Muscle layer of duodenum (tissue), 2 donors: ENCODE data around the gene EPHA10.
A peak's percentile ranks its signal among the peaks of the same experiment; 100 is the strongest.

Experiments
- H3K27ac ChIP-seq: one replicate; pipeline ENCODE4 v1.7.0; 2013; ENCODE audit warnings: mild to moderate bottlenecking, low read length
- H3K27me3 ChIP-seq: one replicate; pipeline ENCODE4 v1.7.0; 2013; ENCODE audit warnings: low read depth, mild to moderate bottlenecking, control low read depth, low read length
- H3K36me3 ChIP-seq, 2 donors: one replicate each; pipeline ENCODE4 v1.7.0; 2013; ENCODE audit warnings: low read length in 2 of 2, control low read depth in 1 of 2, mild to moderate bottlenecking in 1 of 2; ENCODE audit not compliant: insufficient read depth in 2 of 2, control insufficient read depth in 1 of 2
- H3K4me1 ChIP-seq, 2 donors: one replicate each; pipeline ENCODE4 v1.7.0; 2013; ENCODE audit warnings: low read length in 2 of 2, mild to moderate bottlenecking in 2 of 2, control low read depth in 1 of 2, moderate library complexity in 1 of 2; ENCODE audit not compliant: insufficient read depth in 2 of 2, control insufficient read depth in 1 of 2
- H3K4me3 ChIP-seq, 2 donors: one replicate each; pipeline ENCODE4 v1.7.0; 2013; ENCODE audit warnings: low read length in 2 of 2, low read depth in 1 of 2, mild to moderate bottlenecking in 1 of 2
- H3K9me3 ChIP-seq, 2 donors: one replicate each; pipeline ENCODE4 v1.7.0; 2013; ENCODE audit warnings: low read length in 2 of 2, control low read depth in 1 of 2, mild to moderate bottlenecking in 1 of 2; ENCODE audit not compliant: control insufficient read depth in 1 of 2
- donor health status: healthy.

EPHA10 gene

GRCh38 chr1:37677808-37678207 is 87.1 kb downstream of the EPHA10 start:
- Histone ChIP-seq H3K27me3 (no peaks in the 10 kb centered on the region), H3K9me3 (no peaks in the 10 kb centered on the region), H3K36me3 (peaks cover 0 to 3% of the 10 kb centered on the region in 2 donors), H3K27ac (no peak overlapping the region), H3K4me3 (no peak overlapping the region), H3K4me1 (peaks cover 0 to 6% of the 10 kb centered on the region in 2 donors)

- Histone ChIP-seq H3K9me3 (no peaks in the 10 kb centered on the region), H3K27me3 (no peaks in the 10 kb centered on the region), H3K36me3 (no peaks in the 10 kb centered on the region), H3K4me1 (peaks cover 0 to 6% of the 10 kb centered on the region in 2 donors), H3K4me3 (no peak overlapping the region), H3K27ac (no peak overlapping the region)
These were observed 87.8 kb downstream of the EPHA10 start for GRCh38 chr1:37677143-37677439.

GRCh38 chr1:37676281-37677142 is 88.4 kb downstream of the EPHA10 start:
- Histone ChIP-seq H3K27ac (peak overlapping the region; percentile 64), H3K36me3 (no peaks in the 10 kb centered on the region), H3K4me1 (peaks cover 0 to 6% of the 10 kb centered on the region in 2 donors), H3K4me3 (no peak overlapping the region), H3K9me3 (no peaks in the 10 kb centered on the region), H3K27me3 (no peaks in the 10 kb centered on the region)

GRCh38 chr1:37673920-37674319 is 91.0 kb downstream of the EPHA10 start:
- H3K4me1 ChIP-seq = peaks cover 0 to 6% of the 10 kb centered on the region in 2 donors
- no peak overlapping the region for H3K27ac ChIP-seq
- H3K4me3 ChIP-seq = no peak overlapping the region
- peaks cover 4% of the 10 kb centered on the region for H3K27me3 ChIP-seq
- no peaks in the 10 kb centered on the region for H3K9me3 ChIP-seq
- no peaks in the 10 kb centered on the region for H3K36me3 ChIP-seq

- H3K4me1 ChIP-seq = peaks cover 0 to 6% of the 10 kb centered on the region in 2 donors
- no peak overlapping the region for H3K4me3 ChIP-seq
- no peaks in the 10 kb centered on the region for H3K9me3 ChIP-seq
These were observed 92.6 kb downstream of the EPHA10 start for GRCh38 chr1:37672136-37672870.

GRCh38 chr1:37671261-37671660 is 93.7 kb downstream of the EPHA10 start:
- Histone ChIP-seq H3K27me3 (peaks cover 4% of the 10 kb centered on the region), H3K4me1 (peaks cover 0 to 9% of the 10 kb centered on the region in 2 donors), H3K4me3 (no peak overlapping the region), H3K9me3 (no peaks in the 10 kb centered on the region), H3K27ac (no peak overlapping the region), H3K36me3 (no peaks in the 10 kb centered on the region)

More at GRCh38 chr1:37672136-37672870, 92.6 kb downstream of the EPHA10 start:
- Histone ChIP-seq H3K27ac (no peak overlapping the region), H3K27me3 (peaks cover 4% of the 10 kb centered on the region), H3K36me3 (no peaks in the 10 kb centered on the region)

- H3K4me3 ChIP-seq = no peak overlapping the region
- no peak overlapping the region for H3K27ac ChIP-seq
- H3K4me1 ChIP-seq = peaks cover 0 to 9% of the 10 kb centered on the region in 2 donors
- H3K27me3 ChIP-seq = peaks cover 4% of the 10 kb centered on the region
- no peaks in the 10 kb centered on the region for H3K9me3 ChIP-seq
- no peaks in the 10 kb centered on the region for H3K36me3 ChIP-seq
These were observed 94.8 kb downstream of the EPHA10 start for GRCh38 chr1:37670133-37670532.

- Histone ChIP-seq H3K4me3 (no peak overlapping the region), H3K9me3 (no peaks in the 10 kb centered on the region), H3K4me1 (peaks cover 0 to 9% of the 10 kb centered on the region in 2 donors), H3K36me3 (no peaks in the 10 kb centered on the region), H3K27me3 (peaks cover 4% of the 10 kb centered on the region), H3K27ac (no peak overlapping the region)
These were observed 97.8 kb downstream of the EPHA10 start for GRCh38 chr1:37667023-37667671.

- Histone ChIP-seq H3K4me1 (peaks cover 0 to 9% of the 10 kb centered on the region in 2 donors), H3K27me3 (peaks cover 4% of the 10 kb centered on the region), H3K4me3 (no peak overlapping the region), H3K36me3 (no peaks in the 10 kb centered on the region), H3K27ac (no peak overlapping the region), H3K9me3 (no peaks in the 10 kb centered on the region)
These were observed 98.6 kb downstream of the EPHA10 start for GRCh38 chr1:37666241-37666867.
